Measurements from ENCODE around the gene ZMYM1.

DNA sequence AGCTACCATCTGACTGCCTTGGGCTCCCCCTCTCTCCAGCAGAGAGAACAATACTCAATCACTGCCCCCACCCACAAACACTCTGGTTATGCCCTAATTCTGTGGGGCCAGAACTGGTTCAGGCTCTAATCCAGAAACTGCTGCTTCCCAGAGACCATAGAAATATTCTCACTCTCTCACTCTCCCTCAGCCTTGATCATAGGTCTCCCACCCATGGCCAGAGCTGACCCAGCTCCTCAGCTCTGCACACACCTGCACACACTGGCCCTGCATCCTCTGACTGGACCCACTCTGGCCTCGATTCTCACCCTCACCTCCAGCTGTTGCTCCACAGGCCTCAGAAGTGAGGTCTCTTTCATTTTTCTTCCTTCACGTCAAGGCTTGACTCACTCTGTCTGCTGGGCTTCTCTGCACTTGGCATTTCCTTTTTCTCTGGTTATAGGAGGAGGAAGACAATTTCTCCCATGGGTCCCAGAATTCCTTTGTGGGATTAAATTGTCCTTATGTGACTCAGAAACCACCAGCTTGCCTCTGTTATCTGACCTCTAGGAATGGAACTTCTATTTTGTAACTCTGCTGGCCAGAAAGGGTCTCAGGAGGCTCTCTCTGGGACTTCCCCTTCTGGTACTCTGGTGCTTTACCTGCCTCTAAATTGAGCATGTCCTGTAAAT is 31.9 kb upstream of the ZMYM1 start:
- TF ChIP-seq POLR2AphosphoS5 (IDR thresholded peaks at IDR 0.05; ENCODE audit: low read depth, low read length) (no peak), POLR2A (IDR thresholded peaks at IDR 0.05; ENCODE audit: low read depth, low read length) (no peak), TAF1 (IDR thresholded peaks at IDR 0.05; ENCODE audit: borderline replicate concordance, low read depth, low read length) (no peak)

Data from GM12892 (cell line).